Central memory CD8-positive, alpha-beta T cell (primary cell): ENCODE measurements around the gene NT5C2.
"Not testable (repeated sequence)": the region's sequence is repeated elsewhere in the genome, so short reads cannot be mapped to it uniquely, and the experiment has no call there.

ENCODE experiments used
- ATAC-seq: fragments of 150-1000 bp; cut with Tn5 transposase; replicated peaks from 2 replicates; pipeline ENCODE4 v1.10.0; 2022; ENCODE audit warnings: mild to moderate bottlenecking, moderate FRiP score, moderate number of reproducible peaks; ENCODE audit not compliant: poor library complexity, severe bottlenecking; ENCODE audit errors: extremely low read depth
- DNase-seq, 2 donors: peaks; one replicate each; pipeline ENCODE4 v3.0.0; 2021; ENCODE audit warnings: low spot score in 2 of 2
- H3K27ac Mint-ChIP-seq: one replicate; pipeline ENCODE4 v1.8.0; 2022; ENCODE audit warnings: low read depth, mild to moderate bottlenecking, moderate library complexity, mixed read lengths
- H3K27me3 Mint-ChIP-seq: one replicate; pipeline ENCODE4 v1.8.0; 2022; ENCODE audit warnings: mixed read lengths
- H3K36me3 Mint-ChIP-seq: one replicate; pipeline ENCODE4 v1.8.0; 2022; ENCODE audit warnings: mild to moderate bottlenecking, moderate library complexity, mixed read lengths; ENCODE audit not compliant: insufficient read depth
- H3K4me1 Mint-ChIP-seq: one replicate; pipeline ENCODE4 v1.8.0; 2022; ENCODE audit warnings: mixed read lengths
- H3K4me3 Mint-ChIP-seq: one replicate; pipeline ENCODE4 v1.8.0; 2022; ENCODE audit warnings: mild to moderate bottlenecking, moderate library complexity, mixed read lengths
- H3K9me3 Mint-ChIP-seq: one replicate; pipeline ENCODE4 v1.8.0; 2022; ENCODE audit warnings: mixed read lengths

The NT5C2 gene

DNA sequence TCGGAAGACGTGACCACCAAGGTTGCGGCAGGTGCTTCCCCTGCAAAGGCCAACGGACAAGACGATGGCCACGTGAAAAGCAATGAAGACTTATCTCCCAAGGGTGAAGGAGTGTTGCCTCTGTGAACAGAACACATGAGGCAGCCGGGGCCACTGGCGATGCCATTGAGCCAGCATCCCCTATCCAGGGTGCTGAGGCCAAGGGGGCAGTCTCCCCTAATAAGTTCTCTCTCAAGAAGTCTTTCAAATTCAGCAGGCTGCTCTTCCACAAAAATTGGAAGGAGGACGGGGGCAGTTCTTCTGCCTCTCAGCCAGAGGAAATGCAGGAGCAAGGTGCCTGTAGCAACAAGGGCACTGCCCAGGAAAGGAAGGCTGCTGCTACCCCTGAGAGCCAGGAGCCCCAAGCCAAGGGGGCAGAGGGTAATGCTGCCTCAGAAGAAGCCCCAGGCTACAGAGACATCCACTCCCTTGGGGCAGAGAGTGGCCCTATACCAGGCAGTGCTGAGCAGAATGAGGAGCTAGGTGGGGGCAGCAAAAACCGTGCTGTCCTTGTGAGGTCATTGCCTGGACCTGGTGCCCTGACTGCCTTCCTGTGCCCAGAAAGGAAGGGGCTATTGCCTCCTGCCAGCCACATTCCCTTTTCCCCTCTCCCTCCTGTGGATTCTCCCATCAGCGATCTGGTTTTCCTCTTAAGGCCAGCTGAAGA is 17.3 kb downstream of the NT5C2 start:
- DNase-seq = no peak
- no peak overlapping the region for H3K27ac Mint-ChIP-seq
- no peaks in the 10 kb centered on the region for H3K27me3 Mint-ChIP-seq
- H3K4me3 Mint-ChIP-seq = no peak overlapping the region
- no peaks in the 10 kb centered on the region for H3K9me3 Mint-ChIP-seq
- H3K36me3 Mint-ChIP-seq = peaks cover 53% of the 10 kb centered on the region
- ATAC-seq = no peak
- peaks cover 7% of the 10 kb centered on the region for H3K4me1 Mint-ChIP-seq

GRCh38 chr10:103174324-103174723 is 18.7 kb downstream of the NT5C2 start:
- H3K27ac Mint-ChIP-seq, H3K9me3 Mint-ChIP-seq, H3K4me1 Mint-ChIP-seq, H3K4me3 Mint-ChIP-seq, H3K27me3 Mint-ChIP-seq, ATAC-seq, DNase-seq: not testable (repeated sequence)
- peaks cover 53% of the 10 kb centered on the region for H3K36me3 Mint-ChIP-seq

DNA sequence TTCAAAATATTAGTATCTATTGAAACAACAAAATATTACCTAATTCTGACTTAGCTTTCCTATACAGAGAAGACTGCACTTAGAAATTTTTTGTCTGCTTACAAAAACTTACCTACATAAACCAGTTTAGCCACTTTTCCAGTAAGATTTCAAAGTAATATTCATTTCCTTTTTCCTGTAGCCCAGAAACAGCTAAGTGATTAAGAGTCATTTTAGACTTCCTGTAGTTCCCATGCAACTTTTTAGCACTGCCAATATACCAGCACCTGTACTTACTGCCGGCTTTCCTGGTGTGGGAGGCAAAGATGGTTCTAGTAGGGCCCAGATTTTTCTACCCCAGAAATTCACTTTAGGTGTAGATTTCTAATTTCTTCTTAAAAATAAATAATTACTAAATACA is 21.8 kb downstream of the NT5C2 start:
- no peaks in the 10 kb centered on the region for H3K4me1 Mint-ChIP-seq
- no peaks in the 10 kb centered on the region for H3K27me3 Mint-ChIP-seq
- no peaks in the 10 kb centered on the region for H3K9me3 Mint-ChIP-seq
- H3K36me3 Mint-ChIP-seq = peaks cover 42% of the 10 kb centered on the region
- DNase-seq (no peak), ATAC-seq (no peak)
- no peak overlapping the region for H3K27ac Mint-ChIP-seq
- no peak overlapping the region for H3K4me3 Mint-ChIP-seq

DNA sequence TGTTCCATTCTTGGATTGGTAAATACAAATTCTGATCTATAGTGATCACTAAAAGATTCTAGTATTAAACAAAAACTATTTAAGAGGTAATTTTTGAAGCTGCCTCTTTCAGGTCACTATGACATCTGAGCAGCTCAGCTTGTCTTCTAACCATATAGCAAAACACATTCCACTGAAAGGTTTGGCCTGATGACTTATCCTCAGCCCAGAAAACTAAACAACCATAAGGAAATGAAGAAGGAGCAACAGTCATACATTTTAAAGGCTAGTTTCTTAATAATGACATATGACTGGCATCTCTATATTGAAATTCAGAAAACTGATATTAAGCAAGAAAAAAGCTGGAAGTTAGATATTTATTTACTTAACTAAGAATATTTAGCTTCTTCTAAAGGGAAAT is 24.6 kb downstream of the NT5C2 start:
- no peaks in the 10 kb centered on the region for H3K9me3 Mint-ChIP-seq
- no peak overlapping the region for H3K4me3 Mint-ChIP-seq
- H3K36me3 Mint-ChIP-seq = peaks cover 27% of the 10 kb centered on the region
- DNase-seq (no peak), ATAC-seq (no peak)
- H3K27ac Mint-ChIP-seq = no peak overlapping the region
- no peaks in the 10 kb centered on the region for H3K4me1 Mint-ChIP-seq
- H3K27me3 Mint-ChIP-seq = no peaks in the 10 kb centered on the region

GRCh38 chr10:103167554-103167953 is 25.5 kb downstream of the NT5C2 start:
- H3K27me3 Mint-ChIP-seq, H3K4me3 Mint-ChIP-seq, H3K9me3 Mint-ChIP-seq, DNase-seq, H3K27ac Mint-ChIP-seq, H3K4me1 Mint-ChIP-seq, ATAC-seq: not testable (repeated sequence)
- peaks cover 20% of the 10 kb centered on the region for H3K36me3 Mint-ChIP-seq

DNA sequence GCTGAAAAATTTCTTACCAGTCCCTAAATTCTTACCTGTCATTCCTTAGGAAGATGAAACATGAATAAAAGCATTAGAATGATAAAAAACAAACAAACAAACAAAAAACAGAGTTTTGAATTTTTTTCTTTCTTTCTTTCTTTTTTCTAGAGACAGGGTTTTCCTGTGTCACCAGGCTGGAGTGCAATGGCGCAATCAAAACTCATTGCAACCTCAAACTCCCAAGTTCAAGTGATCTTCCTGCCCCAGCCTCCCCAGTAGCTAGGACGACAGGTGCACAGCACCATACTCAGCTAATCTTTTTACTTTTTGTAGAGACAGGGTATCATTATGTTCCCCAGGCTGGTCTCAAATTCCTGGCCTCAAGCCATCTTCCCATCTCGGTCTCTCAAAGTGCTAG is 26.5 kb downstream of the NT5C2 start:
- DNase-seq (no peak), ATAC-seq (no peak)
- no peaks in the 10 kb centered on the region for H3K9me3 Mint-ChIP-seq
- peaks cover 13% of the 10 kb centered on the region for H3K36me3 Mint-ChIP-seq
- H3K27me3 Mint-ChIP-seq = no peaks in the 10 kb centered on the region
- no peak overlapping the region for H3K4me3 Mint-ChIP-seq
- H3K4me1 Mint-ChIP-seq = no peaks in the 10 kb centered on the region
- no peak overlapping the region for H3K27ac Mint-ChIP-seq

DNA sequence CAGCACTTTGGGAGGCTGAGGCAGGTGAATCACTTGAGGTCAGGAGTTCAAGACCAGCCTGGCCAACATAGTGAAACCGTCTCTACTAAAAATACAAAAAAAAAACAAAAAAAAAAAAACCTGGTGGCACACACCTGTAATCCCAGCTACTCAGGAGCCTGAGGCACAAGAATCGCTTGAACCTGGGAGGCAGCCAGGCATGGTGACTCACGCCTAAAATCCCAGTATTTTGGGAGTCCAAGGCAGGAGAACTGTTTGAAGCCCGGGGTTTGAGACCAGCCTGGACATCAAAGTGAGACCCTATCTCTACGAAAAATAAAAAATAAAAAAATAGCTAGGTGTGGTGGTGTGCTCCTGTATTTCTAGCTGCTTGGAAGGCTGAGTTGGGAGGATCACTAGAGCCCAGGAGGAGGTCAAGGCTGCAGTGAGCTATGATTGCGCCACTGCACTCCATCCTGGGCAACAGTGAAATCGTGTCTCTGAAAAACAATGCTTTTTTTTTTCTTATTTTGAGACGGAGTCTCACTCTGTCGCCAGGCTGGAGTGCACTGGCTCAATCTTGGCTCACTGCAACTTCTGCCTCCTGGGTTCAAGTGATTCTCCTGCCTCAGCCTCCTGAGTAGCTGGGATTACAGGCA is 29.2 kb downstream of the NT5C2 start:
- not testable (repeated sequence) for H3K27me3 Mint-ChIP-seq, H3K36me3 Mint-ChIP-seq
- H3K4me1 Mint-ChIP-seq = peaks cover 11% of the 10 kb centered on the region

DNA sequence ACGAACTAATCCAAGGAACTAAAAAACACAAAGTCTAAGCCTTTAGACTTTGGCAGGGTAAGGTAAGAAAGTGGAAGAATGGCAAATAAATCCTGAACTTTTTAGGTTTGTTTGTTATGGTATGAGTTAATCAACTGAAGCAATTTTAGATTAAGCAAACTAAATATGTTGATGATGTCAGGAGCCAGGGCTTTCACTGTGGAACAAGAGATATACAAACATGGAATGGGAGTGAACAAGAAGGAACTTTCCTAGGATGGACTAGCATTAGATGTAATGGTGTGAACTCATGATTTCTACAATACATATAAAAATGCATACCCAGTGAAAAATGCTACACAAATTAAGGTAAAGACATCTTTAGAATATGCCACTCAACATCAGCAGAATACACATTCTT is 35.8 kb downstream of the NT5C2 start:
- Mint-ChIP-seq H3K27ac (no peak overlapping the region), H3K36me3 (peaks cover 10% of the 10 kb centered on the region), H3K27me3 (no peaks in the 10 kb centered on the region), H3K9me3 (no peaks in the 10 kb centered on the region), H3K4me1 (peaks cover 24% of the 10 kb centered on the region), H3K4me3 (no peak overlapping the region)
- no peak for ATAC-seq
- DNase-seq = no peak

More for the DNA sequence above, 29.2 kb downstream of the NT5C2 start:
- ATAC-seq, DNase-seq, H3K4me3 Mint-ChIP-seq, H3K27ac Mint-ChIP-seq, H3K9me3 Mint-ChIP-seq: not testable (repeated sequence)

- Mint-ChIP-seq H3K4me3 (no peak overlapping the region), H3K27me3 (no peaks in the 10 kb centered on the region), H3K9me3 (no peaks in the 10 kb centered on the region), H3K4me1 (peaks cover 23% of the 10 kb centered on the region), H3K36me3 (peaks cover 10% of the 10 kb centered on the region), H3K27ac (no peak overlapping the region)
- DNase-seq = no peak
- no peak for ATAC-seq
Observed at GRCh38 chr10:103155471-103156085, 37.5 kb downstream of the NT5C2 start.

- no peak overlapping the region for H3K4me3 Mint-ChIP-seq
- DNase-seq = no peak
- peaks cover 10% of the 10 kb centered on the region for H3K36me3 Mint-ChIP-seq
- ATAC-seq = no peak
- no peaks in the 10 kb centered on the region for H3K9me3 Mint-ChIP-seq
- H3K27me3 Mint-ChIP-seq = no peaks in the 10 kb centered on the region
- peaks cover 18% of the 10 kb centered on the region for H3K4me1 Mint-ChIP-seq
- H3K27ac Mint-ChIP-seq = no peak overlapping the region
Observed at GRCh38 chr10:103154521-103155299, 38.4 kb downstream of the NT5C2 start.

- DNase-seq (no peak), ATAC-seq (no peak)
- Mint-ChIP-seq H3K27me3 (no peaks in the 10 kb centered on the region), H3K9me3 (no peaks in the 10 kb centered on the region), H3K27ac (no peak overlapping the region), H3K36me3 (peaks cover 10% of the 10 kb centered on the region), H3K4me1 (peaks cover 11% of the 10 kb centered on the region), H3K4me3 (no peak overlapping the region)
Observed at GRCh38 chr10:103153302-103154197, 39.5 kb downstream of the NT5C2 start.
